Endothelial cell of umbilical vein (primary cell): ENCODE results near the gene NUDT3. TPM values are rescaled to one million over a fixed set of nuclear protein-coding genes. Genes with fewer than 3 reads are reported as not detected.
A peak's percentile ranks its signal among the peaks of the same experiment; 100 is the strongest.

Source experiments
- BruUV-seq: library from RNA; stranded (reverse); fragments of 400-500 nt; replicated peaks from 2 replicates; lab custom pipeline; 2021; lab: Mats Ljungman, UMichigan
- CTCF ChIA-PET: fragments of 300-600, 350-600 bp; sonication (Branson Sonifier 250); formaldehyde crosslinking; loops from one replicate; lab custom pipeline; 2021; ENCODE audit warnings: antibody characterized with exemption, inconsistent platforms; lab: Charles Lee
- POLR2A ChIA-PET: fragments of 300-600, 350-600 bp; sonication (Branson Sonifier 250); formaldehyde crosslinking; loops from one replicate; lab custom pipeline; 2021; ENCODE audit warnings: antibody characterized with exemption, inconsistent platforms; lab: Charles Lee
- DNase-seq: peaks from one replicate; pipeline ENCODE4 v3.0.0-alpha.2; 2011; ENCODE audit warnings: low read depth, low spot score
- FAIRE-seq: peaks from 2 replicates; lab custom pipeline; 2011; peaks lifted over from hg19 to GRCh38; lab: Jason Lieb, UNC
- H2AFZ ChIP-seq: 2 replicates; pipeline ENCODE4 v1.6.0; 2012; ENCODE audit warnings: low read depth, low read length, control low read depth, inconsistent platforms
- H3K27ac ChIP-seq: 2 replicates; pipeline ENCODE4 v1.5.1; 2011; ENCODE audit warnings: low read depth, mild to moderate bottlenecking, control low read depth, low read length, moderate library complexity; ENCODE audit not compliant: insufficient read depth
- H3K27me3 ChIP-seq, 2 experiments: 2 replicates each; pipeline versions ENCODE4 v1.6.0 to v1.6.1; 2011; ENCODE audit warnings: low read length in 2 of 2, mixed read lengths in 1 of 2; ENCODE audit not compliant: control insufficient read depth in 2 of 2, insufficient read depth in 2 of 2
- H3K36me3 ChIP-seq, 2 experiments: 2 replicates in 1 of 2; 3 replicates in 1 of 2; pipeline ENCODE4 v1.5.1; 2011; ENCODE audit warnings: low read length in 2 of 2, mild to moderate bottlenecking in 1 of 2, moderate library complexity in 1 of 2; ENCODE audit not compliant: control insufficient read depth in 2 of 2, insufficient read depth in 2 of 2; ENCODE audit errors: extremely low read depth in 1 of 2
- H3K4me1 ChIP-seq: 3 replicates; pipeline ENCODE4 v1.5.1; 2011; ENCODE audit warnings: mild to moderate bottlenecking, low read length; ENCODE audit not compliant: control insufficient read depth, insufficient read depth; ENCODE audit errors: extremely low read depth
- H3K4me2 ChIP-seq: 2 replicates; pipeline ENCODE4 v1.6.1; 2011; ENCODE audit warnings: low read length, control low read depth, mixed read lengths; ENCODE audit not compliant: insufficient read depth
- H3K4me3 ChIP-seq, 3 experiments: fragments of 200-600 bp in 1 of 3; sonication (generic), shearing (Covaris generic) in 1 of 3; replicated peaks in 1 of 3; 2 replicates each; pipeline ENCODE4 v1.5.1; 2011 to 2016; ENCODE audit warnings: control low read depth in 3 of 3, low read length in 3 of 3, mild to moderate bottlenecking in 2 of 3, inconsistent platforms in 1 of 3, low read depth in 1 of 3, moderate library complexity in 1 of 3; ENCODE audit not compliant: insufficient read depth in 1 of 3
- H3K79me2 ChIP-seq: 2 replicates; pipeline ENCODE4 v1.6.0; 2012; ENCODE audit warnings: low read length, inconsistent platforms; ENCODE audit not compliant: control insufficient read depth, insufficient read depth
- H3K9ac ChIP-seq: replicated peaks from 2 replicates; pipeline ENCODE3; 2011; ENCODE audit warnings: low read length, control low read depth; ENCODE audit not compliant: insufficient read depth; ENCODE audit errors: extremely low read depth
- H3K9me1 ChIP-seq: replicated peaks from 3 replicates; pipeline ENCODE4 v1.6.0; 2011; ENCODE audit warnings: mild to moderate bottlenecking, low read length; ENCODE audit not compliant: control insufficient read depth, insufficient read depth; ENCODE audit errors: extremely low read depth
- H3K9me3 ChIP-seq: replicated peaks from 2 replicates; pipeline ENCODE4 v1.5.1; 2012; ENCODE audit warnings: low read length, inconsistent platforms; ENCODE audit not compliant: control insufficient read depth, insufficient read depth
- H4K20me1 ChIP-seq: replicated peaks from 2 replicates; pipeline ENCODE3; 2011; ENCODE audit warnings: mild to moderate bottlenecking, low read length; ENCODE audit not compliant: control insufficient read depth, insufficient read depth; ENCODE audit errors: extremely low read depth
- CTCF ChIP-seq, 2 donors: IDR thresholded peaks; 1 replicate in 1 of 2; 2 replicates in 1 of 2; pipeline ENCODE4 v1.5.1; 2011; ENCODE audit warnings: low read length in 2 of 2, mild to moderate bottlenecking in 2 of 2, moderate library complexity in 2 of 2, control low read depth in 1 of 2, inconsistent platforms in 1 of 2, low read depth in 1 of 2; ENCODE audit not compliant: insufficient read depth in 1 of 2; ENCODE audit errors: extremely low read depth in 1 of 2
- EZH2 ChIP-seq: IDR thresholded peaks from 2 replicates; pipeline ENCODE4 v1.6.1; 2012; ENCODE audit warnings: borderline replicate concordance, low read depth, mild to moderate bottlenecking, moderate library complexity, low read length, inconsistent platforms; ENCODE audit not compliant: severe bottlenecking
- FOS ChIP-seq: IDR thresholded peaks from 2 replicates; pipeline ENCODE4 v1.6.1; 2011; ENCODE audit warnings: mild to moderate bottlenecking, low read length, moderate library complexity, borderline replicate concordance; ENCODE audit not compliant: insufficient read depth
- GATA2 ChIP-seq: IDR thresholded peaks from 2 replicates; pipeline ENCODE4 v1.7.0; 2011; ENCODE audit warnings: low read depth, mild to moderate bottlenecking, moderate library complexity, mixed read lengths, low read length; ENCODE audit not compliant: insufficient read length, insufficient read depth
- JUN ChIP-seq: IDR thresholded peaks from 2 replicates; pipeline ENCODE4 v1.6.1; 2011; ENCODE audit warnings: borderline replicate concordance, low read depth; ENCODE audit not compliant: insufficient read length, insufficient read depth
- MYC ChIP-seq: IDR thresholded peaks from one replicate; pipeline ENCODE4 v1.6.1; 2011; ENCODE audit warnings: mild to moderate bottlenecking, low read depth, low read length
- POLR2A ChIP-seq: IDR thresholded peaks from 2 replicates; pipeline ENCODE4 v1.6.1; 2012; ENCODE audit warnings: low read depth, mild to moderate bottlenecking, control low read depth, low read length
- POLR2AphosphoS5 ChIP-seq: IDR thresholded peaks from 2 replicates; pipeline ENCODE4 v1.6.1; 2012; ENCODE audit warnings: low read depth, mild to moderate bottlenecking, control low read depth, low read length, moderate library complexity; ENCODE audit not compliant: insufficient read depth
- dilution Hi-C: fragments of 300-500 bp; cut with MboI; formaldehyde crosslinking; loops from one replicate; pipeline ENCODE4 v1.15.0; 2019; ENCODE audit warnings: low sequenced_read_pairs; ENCODE audit not compliant: extremely low pct_ligation_motif_present
- intact Hi-C: fragments of 100-400 bp; cut with micrococcal nuclease; formaldehyde crosslinking; loops from one replicate; pipeline ENCODE4 v1.10.0; 2022
- polyA plus RNA-seq, 4 experiments: library from polyadenylated mRNA; depleted of rRNA in 3 of 4; stranded (reverse) in 3 of 4; unstranded in 1 of 4; fragments of >200 nt; gene quantifications; 2 replicates each; pipeline versions ENCODE4 v1.2.1 to v1.2.3, GENCODE V29; 2011 to 2012; ENCODE audit warnings: missing spikeins in 1 of 4
- total RNA-seq: library from RNA; stranded (reverse); gene quantifications from 2 replicates; pipeline ENCODE4 v1.2.3, GENCODE V29; 2021
- TF ChIP-seq, protein P1 (sequence below): IDR thresholded peaks from 2 replicates; pipeline ENCODE4 v1.6.1; 2011; ENCODE audit not compliant: insufficient read depth, insufficient read length

Gene NUDT3
- total and polyA plus RNA-seq, 2 donors (not counting 3 experiments of a cell fraction or from before 2014, with no cell fraction given), result 11.9 to 30.9 TPM

GRCh38 chr6:34425498-34426410 lies 33.3 kb upstream of the NUDT3 start, which contains the start of gene RPS10:
Gene RPS10 (minus strand): TSS chr6:34426069. CDS start chr6:34425221, 848 bp downstream.
- ChIA-PET CTCF (interaction anchor here (0.8 to 3.3 kb wide), 8 partner anchors 11 to 262 kb away, joined by 3 to 20 read pairs (median 14); no protein-coding TSS in a partner anchor), POLR2A (interaction anchor here (0.5 to 1.3 kb wide), 10 partner anchors 9 to 1819 kb away, joined by 3 to 8 read pairs (median 3); partner anchors contain the start of genes ILRUN and NUDT3)
- Histone ChIP-seq H3K9me1 (no peaks in the 10 kb centered on the region), H3K9ac (peak within 1 kb of the TSS; percentile 93), H3K9me3 (no peaks in the 10 kb centered on the region), H3K4me2 (peak within 1 kb of the TSS; percentile 92), H4K20me1 (no peaks in the 10 kb centered on the region), H2AFZ (peak within 1 kb of the TSS; percentile 80), H3K79me2 (peaks cover 49% of the 10 kb centered on the region), H3K27ac (peak within 1 kb of the TSS; percentile 79), H3K27me3 (no peaks in the 10 kb centered on the region), H3K4me1 (peaks cover 15% of the 10 kb centered on the region), H3K4me3 (peak within 1 kb of the TSS; percentile 66 to 95 (median 90)), H3K36me3 (peaks cover 17 to 24% of the 10 kb centered on the region in 2 experiments)
- TF ChIP-seq POLR2AphosphoS5, result peak; percentile 95
- no peak for TF ChIP-seq EZH2
- TF ChIP-seq POLR2A, result peak; percentile 91
- no peak for TF ChIP-seq GATA2
- TF ChIP-seq, protein P1, sequence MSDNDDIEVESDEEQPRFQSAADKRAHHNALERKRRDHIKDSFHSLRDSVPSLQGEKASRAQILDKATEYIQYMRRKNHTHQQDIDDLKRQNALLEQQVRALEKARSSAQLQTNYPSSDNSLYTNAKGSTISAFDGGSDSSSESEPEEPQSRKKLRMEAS, result no peak
- TF ChIP-seq JUN, result no peak
- TF ChIP-seq FOS, result no peak
- TF ChIP-seq CTCF (IDR thresholded peaks at IDR 0.05; ENCODE audit: extremely low read depth in 1 of 2, insufficient read depth in 1 of 2, low read depth in 1 of 2, low read length in 2 of 2), result no peak
- peak; percentile 78 for TF ChIP-seq MYC
- intact Hi-C loops (loop anchor here (1.0 kb wide), 1 partner anchor 184 kb away; no protein-coding TSS in a partner anchor), dilution Hi-C loops (no loop called here)
- BruUV-seq, result TSS peak; percentile 55
- DNase-seq (peak; percentile 96), FAIRE-seq (peak; percentile 99)
